ENCODE measurements around the gene AMER3.
A peak's percentile ranks its signal among the peaks of the same experiment; 100 is the strongest.

The AMER3 gene

GRCh38 chr2:130756053-130756873, 923 bp downstream of the AMER3 start:
- DNase-seq, result peak in 1 of 2 experiments; percentile 4

GRCh38 chr2:130756874-130757668, 1.7 kb downstream of the AMER3 start:
- no peak for DNase-seq

GRCh38 chr2:130759906-130760753, 4.8 kb downstream of the AMER3 start:
- no peak for DNase-seq

- no peak for DNase-seq
Observed at GRCh38 chr2:130760754-130761751, 5.7 kb downstream of the AMER3 start.

GRCh38 chr2:130762031-130762909, 6.9 kb downstream of the AMER3 start:
- DNase-seq, result no peak

GRCh38 chr2:130762910-130763385, 7.6 kb downstream of the AMER3 start:
- no peak for DNase-seq

- DNase-seq, result no peak
Observed at GRCh38 chr2:130763405-130763804, 8.1 kb downstream of the AMER3 start.

- DNase-seq, result no peak
Observed at GRCh38 chr2:130764035-130764820, 8.9 kb downstream of the AMER3 start.

- DNase-seq, result no peak
Observed at GRCh38 chr2:130764821-130765115, 9.4 kb downstream of the AMER3 start.

GRCh38 chr2:130765464-130765863, 10.1 kb downstream of the AMER3 start:
- no peak for DNase-seq

GRCh38 chr2:130766037-130766436, 10.7 kb downstream of the AMER3 start:
- DNase-seq, result no peak

- DNase-seq, result no peak
Observed at GRCh38 chr2:130766711-130767407, 11.5 kb downstream of the AMER3 start.

- DNase-seq, result no peak
Observed at GRCh38 chr2:130767408-130767775, 12.1 kb downstream of the AMER3 start.

- no peak for DNase-seq
Observed at GRCh38 chr2:130768191-130768855, 13.0 kb downstream of the AMER3 start.

GRCh38 chr2:130769343-130769907, 14.1 kb downstream of the AMER3 start:
- DNase-seq, result no peak

GRCh38 chr2:130776550-130776949, 21.2 kb downstream of the AMER3 start:
- no peak for DNase-seq

- no peak for DNase-seq
Observed at GRCh38 chr2:130778781-130779180, 23.4 kb downstream of the AMER3 start.

GRCh38 chr2:130785466-130786055, 30.2 kb downstream of the AMER3 start:
- no peak for DNase-seq

Data from activated CD4-positive, alpha-beta T cell treated with anti-CD3 and anti-CD28 coated beads, Interleukin-2, amount 50 U/mL, for 48 hours (primary cell).